Measurements from ENCODE around the gene SMC1B.

SMC1B gene

DNA sequence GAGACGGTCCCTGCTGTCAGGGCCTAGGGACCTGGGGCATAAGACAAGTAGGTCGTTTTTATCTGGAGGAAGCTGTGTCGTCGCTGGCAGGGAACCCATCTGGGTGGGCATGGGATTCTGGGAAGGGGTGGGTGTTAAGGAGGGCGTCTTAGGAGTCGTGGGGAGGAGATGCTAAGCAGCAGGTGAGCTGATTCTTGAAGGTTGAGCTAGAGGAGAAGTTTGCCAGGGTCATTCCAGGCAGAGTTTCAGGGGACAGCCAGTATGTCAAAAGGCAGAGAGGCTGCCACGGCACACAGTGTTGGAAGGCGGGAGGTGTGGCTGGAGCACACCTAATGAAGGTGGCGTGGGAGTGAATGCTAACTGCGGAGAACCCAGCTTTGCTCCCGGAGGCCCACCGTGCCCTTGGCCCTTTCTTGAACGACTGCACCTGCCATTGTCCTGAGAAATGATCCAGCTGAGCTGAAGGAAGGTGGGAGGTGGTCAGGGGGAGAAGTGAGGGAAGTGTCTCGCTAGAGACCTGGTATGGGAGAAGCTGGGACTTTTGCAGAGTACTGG lies 102.3 kb downstream of the SMC1B start:
- H3K9ac ChIP-seq (ENCODE audit: low read length) = peak overlapping the region; percentile 76
- H3K4me3 ChIP-seq (ENCODE audit: insufficient read depth, low read length, poor library complexity, severe bottlenecking) = peak overlapping the region; percentile 80
- H4K20me1 ChIP-seq (ENCODE audit: low read depth, low read length) = no peaks in the 10 kb centered on the region
- no peaks in the 10 kb centered on the region for H3K9me2 ChIP-seq (replicated peaks; ENCODE audit: insufficient read depth, low read length)
- H3K4me2 ChIP-seq (ENCODE audit: low read depth, low read length, poor library complexity, severe bottlenecking) = peak overlapping the region; percentile 85
- no peak overlapping the region for H2AFZ ChIP-seq (ENCODE audit: low read depth, low read length, severe bottlenecking)
- no peak overlapping the region for H3K27ac ChIP-seq (ENCODE audit: low read depth, low read length)
- TF ChIP-seq EZH2phosphoT487 (conservative IDR thresholded peaks at IDR 0.05; ENCODE audit: low read length) = no peak
- TF ChIP-seq, protein P1, sequence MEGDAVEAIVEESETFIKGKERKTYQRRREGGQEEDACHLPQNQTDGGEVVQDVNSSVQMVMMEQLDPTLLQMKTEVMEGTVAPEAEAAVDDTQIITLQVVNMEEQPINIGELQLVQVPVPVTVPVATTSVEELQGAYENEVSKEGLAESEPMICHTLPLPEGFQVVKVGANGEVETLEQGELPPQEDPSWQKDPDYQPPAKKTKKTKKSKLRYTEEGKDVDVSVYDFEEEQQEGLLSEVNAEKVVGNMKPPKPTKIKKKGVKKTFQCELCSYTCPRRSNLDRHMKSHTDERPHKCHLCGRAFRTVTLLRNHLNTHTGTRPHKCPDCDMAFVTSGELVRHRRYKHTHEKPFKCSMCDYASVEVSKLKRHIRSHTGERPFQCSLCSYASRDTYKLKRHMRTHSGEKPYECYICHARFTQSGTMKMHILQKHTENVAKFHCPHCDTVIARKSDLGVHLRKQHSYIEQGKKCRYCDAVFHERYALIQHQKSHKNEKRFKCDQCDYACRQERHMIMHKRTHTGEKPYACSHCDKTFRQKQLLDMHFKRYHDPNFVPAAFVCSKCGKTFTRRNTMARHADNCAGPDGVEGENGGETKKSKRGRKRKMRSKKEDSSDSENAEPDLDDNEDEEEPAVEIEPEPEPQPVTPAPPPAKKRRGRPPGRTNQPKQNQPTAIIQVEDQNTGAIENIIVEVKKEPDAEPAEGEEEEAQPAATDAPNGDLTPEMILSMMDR (IDR thresholded peaks at IDR 0.05; ENCODE audit: insufficient read depth, low read length, poor library complexity, severe bottlenecking) = no peak
- no peaks in the 10 kb centered on the region for H3K36me3 ChIP-seq (ENCODE audit: low read length)
- H3K9me3 ChIP-seq (ENCODE audit: insufficient read depth, low read length) = no peaks in the 10 kb centered on the region
- peaks cover 6% of the 10 kb centered on the region; the same call in 1 of the 2 replicates for H3K79me2 ChIP-seq (ENCODE audit: insufficient read depth, low read length)
- no peaks in the 10 kb centered on the region for H3F3A ChIP-seq (ENCODE audit: insufficient read depth)
- H3K27me3 ChIP-seq (ENCODE audit: low read length) = no peaks in the 10 kb centered on the region

DNA sequence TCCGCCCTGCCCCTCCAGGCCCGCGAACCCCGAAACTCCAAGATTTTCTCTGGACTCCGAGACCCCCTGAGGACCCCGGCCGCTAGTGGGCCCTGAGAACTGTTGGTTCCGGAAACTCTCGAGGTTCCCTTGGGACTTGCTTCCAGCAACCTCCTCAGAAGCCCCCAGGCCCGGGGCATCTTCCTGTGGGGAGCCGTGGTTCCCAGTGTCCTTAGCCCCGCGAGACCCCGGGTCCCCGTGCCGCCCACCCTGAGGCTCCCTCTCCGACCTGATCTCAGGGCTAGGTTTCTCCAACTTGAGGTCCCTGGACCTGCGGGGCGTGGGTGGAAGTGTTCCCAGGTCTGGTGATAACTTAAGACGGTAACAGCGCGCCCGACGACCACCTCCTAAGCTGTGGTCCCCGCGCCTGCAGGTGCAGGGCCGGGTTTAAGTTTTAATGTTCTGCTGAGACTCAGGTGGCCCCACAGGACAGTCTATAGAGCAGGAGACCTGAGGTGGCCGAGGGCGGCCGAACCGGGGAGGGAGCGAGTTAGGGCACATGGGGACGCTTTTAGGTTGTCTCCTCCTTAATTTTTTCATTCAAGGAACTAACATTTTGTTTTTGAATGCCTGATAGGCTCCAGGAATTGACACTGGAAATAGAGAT lies 102.9 kb downstream of the SMC1B start:
- Histone ChIP-seq H4K20me1 (ENCODE audit: low read depth, low read length) (no peaks in the 10 kb centered on the region), H3K9ac (ENCODE audit: low read length) (peak overlapping the region; percentile 76), H3K27me3 (ENCODE audit: low read length) (no peaks in the 10 kb centered on the region), H3K79me2 (ENCODE audit: insufficient read depth, low read length) (peaks cover 6% of the 10 kb centered on the region; the same call in 1 of the 2 replicates), H3K27ac (ENCODE audit: low read depth, low read length) (peak overlapping the region; percentile 42; the same call in 1 of the 2 replicates), H3K36me3 (ENCODE audit: low read length) (no peaks in the 10 kb centered on the region), H3K9me3 (ENCODE audit: insufficient read depth, low read length) (no peaks in the 10 kb centered on the region), H2AFZ (ENCODE audit: low read depth, low read length, severe bottlenecking) (peak overlapping the region; percentile 39), H3K4me2 (ENCODE audit: low read depth, low read length, poor library complexity, severe bottlenecking) (peak overlapping the region; percentile 85), H3F3A (ENCODE audit: insufficient read depth) (no peaks in the 10 kb centered on the region), H3K4me3 (ENCODE audit: insufficient read depth, low read length, poor library complexity, severe bottlenecking) (peak overlapping the region; percentile 80), H3K9me2 (replicated peaks; ENCODE audit: insufficient read depth, low read length) (no peaks in the 10 kb centered on the region)
- TF ChIP-seq EZH2phosphoT487 (conservative IDR thresholded peaks at IDR 0.05; ENCODE audit: low read length) = no peak
- TF ChIP-seq, protein P1 (IDR thresholded peaks at IDR 0.05; ENCODE audit: insufficient read depth, low read length, poor library complexity, severe bottlenecking) = no peak

DNA sequence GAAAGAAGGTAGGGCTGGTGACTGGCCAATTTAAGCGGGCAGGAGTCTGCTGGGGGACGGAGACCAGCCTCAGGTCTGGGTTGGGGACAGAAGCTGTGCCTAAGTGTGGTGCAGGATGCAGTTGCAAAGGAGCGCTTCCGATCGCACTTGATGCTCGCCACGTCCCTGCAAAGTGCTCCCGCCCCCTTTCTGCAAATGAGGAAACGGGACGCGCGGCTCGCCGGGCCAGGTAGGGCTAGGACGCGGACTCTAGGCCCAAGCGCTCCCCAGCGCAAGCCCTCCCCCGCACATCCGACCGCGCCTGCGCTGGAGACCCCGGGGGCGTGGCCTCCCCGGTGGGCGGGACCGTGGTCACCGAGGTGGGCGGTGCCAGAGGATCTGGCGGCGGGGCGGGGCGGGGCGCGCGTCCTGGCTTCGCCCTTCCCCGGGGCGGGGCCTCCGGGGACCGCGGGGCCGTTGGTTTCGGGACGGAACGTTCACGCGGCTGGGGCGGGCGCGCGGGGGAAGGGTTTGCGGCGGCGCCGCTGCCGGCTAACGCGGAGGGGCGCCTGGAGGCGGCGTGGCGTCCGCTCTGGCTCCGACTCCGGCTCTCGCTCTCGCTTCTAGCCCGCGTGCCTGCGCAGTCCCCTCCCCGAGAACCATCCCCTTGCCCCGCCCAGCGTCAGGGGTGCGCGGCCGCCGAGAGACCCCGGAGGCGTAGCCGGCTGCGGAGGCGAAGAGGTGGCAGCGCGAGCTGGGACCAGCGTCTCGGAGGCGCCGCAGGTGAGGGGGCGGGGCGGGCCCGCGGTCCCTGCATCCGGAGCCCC lies 103.8 kb downstream of the SMC1B start, which contains the start of gene FAM118A:
TSS of gene FAM118A (plus strand) at position 513 of the 806 bp plus-strand sequence. CDS start 12,446 bp downstream, outside the sequence.
- peak within 1 kb of the TSS; percentile 80 for H3K4me3 ChIP-seq (ENCODE audit: insufficient read depth, low read length, poor library complexity, severe bottlenecking)
- peak within 1 kb of the TSS; percentile 42 for H3K27ac ChIP-seq (ENCODE audit: low read depth, low read length)
- no peaks in the 10 kb centered on the region for H3K9me2 ChIP-seq (replicated peaks; ENCODE audit: insufficient read depth, low read length)
- H2AFZ ChIP-seq (ENCODE audit: low read depth, low read length, severe bottlenecking) = peak within 1 kb of the TSS; percentile 88
- no peaks in the 10 kb centered on the region for H3F3A ChIP-seq (ENCODE audit: insufficient read depth)
- H3K9ac ChIP-seq (ENCODE audit: low read length) = peak within 1 kb of the TSS; percentile 76
- peak within 1 kb of the TSS; percentile 85 for H3K4me2 ChIP-seq (ENCODE audit: low read depth, low read length, poor library complexity, severe bottlenecking)
- no peak for TF ChIP-seq EZH2phosphoT487 (conservative IDR thresholded peaks at IDR 0.05; ENCODE audit: low read length)
- TF ChIP-seq, protein P1 (IDR thresholded peaks at IDR 0.05; ENCODE audit: insufficient read depth, low read length, poor library complexity, severe bottlenecking) = no peak
- no peaks in the 10 kb centered on the region for H3K27me3 ChIP-seq (ENCODE audit: low read length)
- H3K36me3 ChIP-seq (ENCODE audit: low read length) = no peaks in the 10 kb centered on the region
- no peaks in the 10 kb centered on the region for H3K9me3 ChIP-seq (ENCODE audit: insufficient read depth, low read length)
- peaks cover 6% of the 10 kb centered on the region; the same call in 1 of the 2 replicates for H3K79me2 ChIP-seq (ENCODE audit: insufficient read depth, low read length)
- H4K20me1 ChIP-seq (ENCODE audit: low read depth, low read length) = no peaks in the 10 kb centered on the region

Data from SU-DHL-6 (cell line).